GM12872 (cell line): ENCODE measurements around the gene FAM131B.

Experiments used
- CTCF ChIP-seq: IDR thresholded peaks from 3 replicates; pipeline ENCODE4 v1.5.1; 2011; ENCODE audit warnings: low read depth, mild to moderate bottlenecking, low read length, moderate library complexity; ENCODE audit not compliant: insufficient read depth

FAM131B gene

GRCh38 chr7:143387156-143387975 is 24.9 kb upstream of the FAM131B start:
- no peak for TF ChIP-seq CTCF

GRCh38 chr7:143385891-143386781 is 23.6 kb upstream of the FAM131B start:
- TF ChIP-seq CTCF, result no peak

GRCh38 chr7:143384661-143385631 is 22.4 kb upstream of the FAM131B start:
- TF ChIP-seq CTCF, result no peak

- no peak for TF ChIP-seq CTCF
Observed at GRCh38 chr7:143384148-143384547, 21.6 kb upstream of the FAM131B start.

- no peak for TF ChIP-seq CTCF
Observed at GRCh38 chr7:143383642-143383957, 21.1 kb upstream of the FAM131B start.

- TF ChIP-seq CTCF, result no peak
Observed at GRCh38 chr7:143382791-143383641, 20.5 kb upstream of the FAM131B start.
